ENCODE results near the gene MSI2.

The MSI2 gene

DNA sequence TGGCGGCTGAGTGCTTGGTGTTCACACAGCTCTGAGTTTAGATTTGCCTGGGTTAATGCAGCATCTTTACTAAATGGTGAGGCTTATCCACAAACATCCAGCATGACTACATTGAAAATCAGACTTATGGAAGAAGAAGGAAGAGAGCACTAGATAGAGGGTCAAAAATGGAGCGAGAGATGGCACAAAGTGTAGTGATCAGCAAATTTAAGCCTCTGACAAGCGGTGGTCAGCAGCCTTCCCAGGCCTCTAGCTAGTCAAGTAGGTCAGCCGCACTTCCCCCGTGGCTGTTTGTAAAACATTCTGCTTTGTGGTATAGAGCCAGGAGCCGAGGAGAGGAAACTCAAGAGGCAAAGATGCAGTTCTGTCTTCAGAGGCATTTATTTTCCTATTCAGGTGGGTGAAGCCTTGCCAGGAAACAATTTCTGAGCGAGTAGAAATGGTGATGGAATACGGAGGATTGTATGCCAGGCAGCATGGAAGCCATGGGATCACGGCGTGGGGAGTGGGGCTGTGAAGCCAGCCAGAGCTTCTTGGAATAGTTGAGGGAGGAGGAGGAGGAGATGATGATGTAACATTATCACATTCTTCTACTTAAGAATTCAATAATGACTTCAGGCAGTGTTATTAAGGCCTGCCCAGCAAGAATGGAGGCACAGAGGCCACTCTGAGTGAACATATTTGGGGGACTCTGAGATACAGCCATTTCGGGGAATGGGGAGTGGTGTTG, 118.9 kb downstream of the MSI2 start:
- no peak for DNase-seq

DNA sequence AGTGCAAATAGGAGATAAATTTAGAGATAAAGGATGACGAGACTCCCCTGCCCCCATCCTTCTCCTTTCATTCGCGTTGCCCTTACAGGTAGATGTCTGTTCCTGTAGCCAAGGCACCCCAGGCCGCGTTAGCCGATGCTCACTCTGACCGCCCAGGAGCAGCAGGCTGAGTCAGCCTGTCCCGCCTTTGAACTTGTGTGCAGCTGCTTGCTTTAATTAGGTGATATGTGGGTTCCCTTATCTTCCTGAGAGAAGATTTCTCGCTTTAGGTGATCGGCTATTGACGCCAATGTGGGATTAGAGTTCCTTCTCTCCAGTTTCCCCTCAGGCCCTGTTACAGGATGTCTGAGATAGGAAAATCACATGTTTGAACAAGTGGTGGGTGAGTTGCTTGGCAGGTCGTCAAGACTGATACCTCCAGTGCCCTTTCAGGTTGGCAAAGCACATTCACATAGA, 119.5 kb downstream of the MSI2 start:
- DNase-seq: no peak

DNA sequence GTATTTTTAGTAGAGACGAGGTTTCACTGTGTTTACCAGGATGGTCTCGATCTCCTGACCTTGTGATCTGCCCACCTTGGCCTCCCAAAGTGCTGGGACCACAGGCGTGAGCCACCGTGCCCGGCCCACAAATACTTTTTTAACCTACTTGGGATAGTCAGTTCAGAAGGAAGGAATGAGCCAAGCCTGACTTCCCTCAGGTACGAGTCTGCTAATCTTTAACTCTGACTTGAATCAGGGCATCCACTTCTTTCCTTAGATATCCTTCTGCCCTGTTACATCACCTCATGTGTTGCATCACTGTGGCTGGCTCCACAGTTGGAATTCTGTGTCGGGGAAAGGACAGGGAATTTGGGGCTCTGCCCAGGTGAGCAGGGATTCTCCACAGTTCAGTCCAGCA, 120.8 kb downstream of the MSI2 start:
- DNase-seq: no peak

DNA sequence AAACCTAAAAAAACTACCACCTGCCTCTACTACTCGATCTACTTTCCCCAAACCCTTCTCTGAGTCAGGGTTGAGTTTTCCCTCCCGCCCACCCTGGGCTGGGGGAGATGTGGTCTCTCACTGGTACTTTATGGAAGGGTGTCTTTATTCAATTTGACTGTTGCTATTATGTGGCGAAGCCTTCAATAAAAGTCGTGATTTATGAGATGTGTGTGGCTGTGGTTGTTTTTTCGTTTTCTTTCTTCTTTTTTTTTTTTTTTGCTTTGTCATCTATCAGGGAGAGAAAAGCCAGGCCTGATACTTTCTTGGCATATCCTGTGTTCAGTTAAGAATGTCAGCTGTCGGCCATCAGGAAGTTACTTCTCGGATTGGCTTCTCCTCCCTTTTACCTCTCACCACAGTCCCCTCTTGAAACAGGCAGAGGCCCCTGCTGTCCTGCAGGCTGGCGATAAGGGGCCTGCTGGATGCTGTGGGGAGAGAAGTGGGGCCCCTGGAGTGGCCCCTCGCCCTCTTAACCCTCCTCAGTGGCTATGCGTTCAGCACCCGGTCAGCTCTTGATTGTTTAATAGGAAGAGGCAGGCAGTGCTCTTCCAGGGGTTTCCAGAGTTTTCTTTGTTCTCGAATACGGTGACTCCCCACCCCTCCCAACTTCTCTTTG, 123.0 kb downstream of the MSI2 start:
- DNase-seq: no peak

DNA sequence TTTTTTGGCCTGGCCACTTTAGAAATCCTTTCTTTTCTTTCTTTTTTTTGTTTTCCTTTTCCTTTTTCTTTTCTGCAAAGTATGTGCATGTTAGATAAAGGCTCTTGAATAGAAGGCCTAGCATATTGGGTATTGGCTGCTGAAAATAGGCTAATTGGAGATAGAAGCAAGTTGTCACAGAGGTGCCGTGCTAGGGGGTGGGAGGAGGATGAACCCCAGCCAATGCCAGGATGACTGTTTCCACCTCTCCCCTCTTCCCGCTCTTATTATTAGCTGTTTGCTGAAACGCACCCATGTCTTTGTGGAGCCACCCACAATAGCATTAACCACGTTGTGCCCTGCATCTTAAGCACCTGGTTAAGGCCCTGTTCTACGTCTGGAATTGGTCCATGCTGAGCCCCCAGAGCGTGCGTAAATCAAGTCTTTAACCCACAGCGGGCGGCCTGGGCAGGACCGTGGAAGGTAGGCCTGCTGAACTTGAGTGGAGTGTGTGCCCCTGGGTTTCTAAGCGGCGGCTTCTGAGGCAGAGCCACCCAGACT, 123.6 kb downstream of the MSI2 start:
- DNase-seq: no peak

DNA sequence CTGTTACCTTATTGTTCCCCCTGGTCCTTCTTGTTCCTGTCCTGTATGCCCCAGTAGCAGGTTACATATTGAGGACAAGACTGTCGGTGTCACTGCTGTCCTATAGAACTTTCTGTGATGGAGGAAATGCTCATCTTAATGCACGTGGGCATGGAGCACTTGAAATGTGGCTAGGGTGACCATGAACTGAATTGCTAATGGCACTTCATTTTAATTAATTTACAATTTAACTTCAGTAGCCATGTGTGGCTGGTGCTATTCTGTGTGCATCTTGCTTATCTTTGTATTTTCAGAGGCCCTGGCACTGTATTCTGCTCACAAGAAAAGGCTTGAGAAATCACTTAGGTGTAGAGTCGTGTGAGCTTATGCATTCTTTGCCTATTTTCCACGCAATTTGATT, 125.2 kb downstream of the MSI2 start:
- DNase-seq: no peak

DNA sequence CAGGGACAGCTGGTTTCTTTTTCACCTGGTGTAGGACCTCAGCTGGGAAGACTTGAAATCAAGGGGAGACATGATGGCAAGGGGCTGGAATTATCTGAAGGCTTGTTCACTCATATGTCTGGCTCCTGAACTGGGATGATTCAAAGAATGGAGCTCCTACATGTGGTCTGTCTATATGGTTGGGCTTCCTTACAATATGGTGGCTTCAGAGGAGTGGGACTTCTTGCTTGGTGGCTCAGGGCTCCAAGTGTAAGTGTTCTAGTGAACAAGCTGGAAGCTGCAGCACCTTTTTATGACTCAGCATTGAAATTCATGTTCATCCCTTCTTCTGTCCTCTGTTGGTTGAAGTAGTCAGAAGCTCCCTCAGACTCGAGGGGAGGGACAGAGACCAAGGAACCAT, 127.9 kb downstream of the MSI2 start:
- DNase-seq: no peak

DNA sequence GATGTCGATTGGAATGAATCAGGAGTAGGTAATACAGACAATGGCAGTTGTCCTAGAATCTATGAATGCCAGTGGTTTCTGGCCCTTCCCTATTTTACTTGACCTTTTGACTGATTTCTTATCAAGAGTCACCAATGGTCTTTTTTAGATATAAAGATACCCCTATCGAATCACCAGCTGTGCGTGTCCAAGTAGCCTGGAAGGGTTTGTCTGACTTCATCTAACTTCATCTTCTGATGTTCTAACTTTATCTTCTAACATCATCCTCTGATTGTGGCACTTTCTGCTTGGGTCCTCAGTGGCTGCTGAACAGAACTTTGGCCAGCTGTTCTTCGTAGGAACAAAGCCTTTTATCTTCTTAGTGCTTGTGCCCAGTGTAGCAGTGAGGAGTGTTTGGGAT, 129.7 kb downstream of the MSI2 start:
- no peak for DNase-seq

DNA sequence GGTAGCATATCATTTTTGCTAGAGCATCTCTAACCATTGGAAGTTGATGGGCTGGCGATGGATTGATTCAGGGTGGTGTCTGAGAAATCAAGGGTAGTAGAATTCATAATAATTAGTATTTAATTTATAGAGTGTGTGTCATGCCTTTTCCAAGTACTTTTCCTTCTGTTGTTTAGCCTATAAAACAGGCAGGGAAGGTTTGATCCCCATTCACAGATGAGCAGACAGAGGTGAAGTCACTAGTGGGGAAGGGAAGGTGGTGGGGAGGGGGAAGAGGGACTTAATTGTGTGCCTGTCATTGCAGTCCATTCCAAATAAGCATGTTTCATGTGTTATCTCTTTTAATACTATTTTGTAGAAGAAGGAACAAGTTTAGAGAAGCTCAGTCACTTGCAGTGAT, 131.3 kb downstream of the MSI2 start:
- no peak for DNase-seq

DNA sequence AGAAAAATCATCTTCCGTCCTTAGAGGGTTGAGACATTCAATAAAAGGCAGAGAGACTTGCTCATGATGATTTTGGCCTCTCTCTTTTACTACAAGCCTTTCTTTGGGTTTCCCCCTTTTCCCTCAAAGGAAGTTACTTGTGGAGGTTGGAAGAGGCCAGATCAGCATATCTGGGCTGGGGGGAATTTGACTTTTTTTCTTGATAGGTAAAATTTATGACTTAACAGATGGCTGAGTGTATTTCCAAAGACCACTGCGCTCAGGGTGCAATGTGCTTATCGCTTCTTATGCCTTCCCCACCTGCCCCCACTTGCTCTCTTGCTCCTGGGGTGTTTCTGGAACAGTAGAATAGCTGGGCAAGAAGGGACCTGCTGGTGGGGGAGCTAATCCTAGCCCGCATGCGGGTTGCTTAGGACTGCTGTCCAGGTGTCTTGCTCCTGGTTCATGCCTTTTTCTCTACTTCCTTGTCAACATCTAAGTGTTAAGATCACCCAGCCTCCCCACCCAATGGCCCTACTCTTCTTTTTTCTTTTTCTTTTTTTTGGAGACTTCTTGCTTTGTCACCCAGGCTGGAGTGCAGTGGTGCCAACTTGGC, 131.9 kb downstream of the MSI2 start:
- DNase-seq: no peak

DNA sequence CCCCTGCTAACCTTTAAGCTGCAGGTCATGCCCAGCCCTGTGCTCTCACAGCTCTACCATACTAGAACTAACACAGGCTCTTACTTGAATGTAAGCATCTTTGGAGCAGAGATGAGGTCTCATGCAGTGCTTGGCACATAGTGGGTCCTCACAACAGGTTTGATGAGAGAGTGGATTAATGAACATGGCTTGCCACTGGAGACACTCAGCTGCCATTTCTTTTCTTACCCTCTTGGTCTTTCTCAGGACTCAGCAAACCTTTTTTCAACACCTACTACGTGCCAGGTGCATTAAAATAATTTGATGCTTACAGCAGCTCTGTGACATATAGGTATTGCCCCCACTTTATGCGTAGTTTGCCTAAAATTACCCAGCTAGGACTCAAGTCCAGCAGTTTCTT, 133.2 kb downstream of the MSI2 start:
- no peak for DNase-seq

DNA sequence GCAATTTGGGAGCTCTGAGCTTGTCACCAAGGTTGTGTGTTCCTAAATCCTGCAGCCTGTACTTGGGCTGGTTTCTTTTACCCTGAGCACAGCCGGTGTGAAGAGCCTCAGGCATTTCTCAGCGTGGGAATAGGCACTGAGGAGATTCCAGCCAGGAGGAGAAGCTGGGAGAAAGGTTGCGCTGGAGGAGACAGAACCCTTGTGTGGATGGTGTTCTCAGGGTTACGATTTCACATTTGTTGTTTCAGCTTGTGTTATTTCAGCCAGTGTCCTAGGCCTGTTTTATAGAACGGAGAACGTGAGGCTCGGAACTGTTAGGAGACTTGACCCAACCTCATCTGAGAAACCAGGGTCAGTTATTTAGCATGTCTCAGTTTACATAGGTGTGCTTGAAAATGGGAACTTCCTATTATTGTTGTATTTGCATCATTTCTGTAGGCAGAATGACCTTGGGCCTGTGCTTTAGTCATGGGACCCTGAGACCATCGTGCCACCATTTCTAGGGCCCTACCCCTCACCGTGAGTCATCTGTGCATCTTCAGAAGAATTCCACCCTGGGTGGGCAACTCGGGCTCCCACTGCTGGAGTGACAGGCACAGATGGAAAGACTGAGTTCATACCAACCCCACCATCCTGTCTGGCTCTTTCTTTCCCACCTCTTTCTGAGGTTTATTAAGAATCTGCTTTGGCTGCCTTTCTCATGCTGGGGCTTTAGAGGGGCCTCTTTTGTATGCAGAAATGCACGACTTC, 134.9 kb downstream of the MSI2 start:
- no peak for DNase-seq

DNA sequence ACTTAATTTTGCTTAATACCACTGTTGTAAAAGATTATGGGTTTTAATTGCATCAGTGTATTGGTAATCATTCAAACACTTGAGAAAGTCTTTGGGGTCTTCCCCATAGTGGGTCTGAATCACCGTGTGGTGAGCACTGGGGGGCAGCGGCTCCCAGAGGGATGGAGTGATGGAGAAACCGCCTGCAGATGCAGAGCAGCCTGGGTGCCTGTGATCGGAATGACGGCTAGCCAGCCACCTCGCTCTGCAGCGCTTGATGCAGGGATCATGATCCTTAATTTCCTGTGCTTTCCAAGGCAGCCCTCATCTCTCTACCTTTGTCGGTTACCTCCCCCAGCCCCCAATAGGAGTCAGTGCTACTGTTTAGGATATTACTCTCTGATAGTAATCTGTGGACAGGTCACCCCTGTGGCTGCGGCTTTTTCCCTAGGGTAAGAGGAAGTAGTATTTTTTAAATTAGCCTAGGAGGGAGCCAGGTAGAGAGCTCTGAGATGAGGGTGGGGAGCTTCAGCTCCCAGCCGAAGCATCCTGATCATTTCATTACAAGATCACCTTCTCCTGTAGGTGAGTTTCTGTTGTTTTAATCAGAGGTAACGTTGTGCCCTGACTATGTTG, 135.6 kb downstream of the MSI2 start:
- DNase-seq: no peak

DNA sequence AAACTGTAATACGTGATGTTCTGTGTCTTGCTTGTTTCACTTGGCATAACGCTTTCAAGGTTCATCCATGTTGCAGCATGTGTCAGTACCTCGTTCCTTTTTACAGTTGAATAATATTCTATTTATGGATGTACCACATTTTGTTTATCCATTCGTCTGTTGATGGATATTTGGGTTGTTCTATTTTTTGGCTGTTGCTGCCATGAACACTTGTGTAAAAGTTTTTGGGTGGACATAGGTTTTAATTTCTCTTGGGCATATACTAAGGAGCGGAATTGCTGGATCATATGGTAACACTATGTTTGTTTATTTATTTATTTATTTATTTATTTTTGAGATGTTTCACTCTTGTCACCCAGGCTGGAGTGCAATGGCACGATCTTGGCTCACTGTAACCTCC, 137.0 kb downstream of the MSI2 start:
- no peak for DNase-seq

DNA sequence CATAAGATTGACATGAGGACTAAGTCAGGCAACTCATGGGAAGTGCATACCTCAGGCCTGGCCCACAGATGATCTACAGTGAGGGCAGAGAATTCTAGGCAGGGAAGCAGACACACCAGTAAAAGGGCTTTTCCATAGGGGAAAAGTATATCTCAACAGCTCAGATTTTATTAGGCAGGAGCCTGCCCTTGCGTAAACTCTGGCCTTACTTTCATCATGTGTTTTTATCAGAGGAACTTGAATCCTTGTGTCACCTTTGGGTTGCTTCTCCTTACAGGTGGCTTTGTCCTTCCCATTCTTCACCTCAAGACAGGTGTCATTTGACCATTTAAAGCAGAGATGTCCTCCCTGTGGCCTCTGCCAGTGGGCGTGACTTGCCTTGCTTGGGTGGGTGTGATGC, 138.1 kb downstream of the MSI2 start:
- no peak for DNase-seq

DNA sequence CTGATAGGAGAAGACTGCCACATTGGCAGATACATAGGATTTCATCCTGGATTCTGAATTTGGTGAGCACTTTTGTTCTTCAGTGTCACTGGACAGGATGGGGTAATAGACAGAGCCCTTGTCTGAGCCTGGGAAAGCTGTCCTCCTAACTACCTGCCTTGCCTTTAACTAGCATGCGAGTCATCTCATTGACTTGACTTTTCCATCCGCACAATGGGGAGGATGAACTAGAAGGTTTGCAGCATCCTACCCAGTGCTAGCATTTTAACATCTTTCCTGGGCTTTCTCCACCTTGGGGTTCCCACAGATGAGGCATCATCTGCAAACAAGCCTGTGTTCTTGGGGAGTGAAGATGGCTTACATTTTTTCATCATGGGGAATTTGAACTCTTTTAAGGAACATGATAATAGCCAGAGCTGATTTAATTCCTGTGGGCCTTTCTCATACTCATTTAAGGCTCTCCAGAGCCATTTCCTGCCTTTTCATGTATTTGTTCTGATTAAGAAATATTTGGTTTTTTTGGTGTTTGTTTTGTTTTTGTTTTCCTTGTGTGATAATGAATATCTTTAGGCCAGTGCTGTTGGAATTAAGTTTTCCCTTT, 139.5 kb downstream of the MSI2 start:
- DNase-seq: no peak

DNA sequence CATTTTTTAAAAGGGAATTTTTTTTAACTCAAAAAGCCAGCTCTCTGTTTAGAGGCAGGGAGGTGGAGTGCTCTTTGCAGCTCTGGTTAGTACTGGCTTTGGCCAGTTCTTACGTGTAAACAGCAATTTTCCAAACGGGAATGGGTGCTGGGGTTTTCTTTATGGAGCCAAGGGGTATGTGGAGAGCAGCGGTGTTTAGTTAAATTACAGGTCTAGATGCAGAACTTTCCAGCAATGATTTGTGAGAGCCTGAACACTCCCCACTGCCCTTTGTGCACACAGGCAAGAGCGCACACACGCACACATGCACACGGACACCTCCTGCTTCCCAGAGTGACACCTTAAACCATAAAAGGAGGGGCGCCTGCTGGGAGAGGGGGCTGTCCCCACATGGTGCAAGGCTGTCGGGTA, 140.2 kb downstream of the MSI2 start:
- DNase-seq: no peak

DNA sequence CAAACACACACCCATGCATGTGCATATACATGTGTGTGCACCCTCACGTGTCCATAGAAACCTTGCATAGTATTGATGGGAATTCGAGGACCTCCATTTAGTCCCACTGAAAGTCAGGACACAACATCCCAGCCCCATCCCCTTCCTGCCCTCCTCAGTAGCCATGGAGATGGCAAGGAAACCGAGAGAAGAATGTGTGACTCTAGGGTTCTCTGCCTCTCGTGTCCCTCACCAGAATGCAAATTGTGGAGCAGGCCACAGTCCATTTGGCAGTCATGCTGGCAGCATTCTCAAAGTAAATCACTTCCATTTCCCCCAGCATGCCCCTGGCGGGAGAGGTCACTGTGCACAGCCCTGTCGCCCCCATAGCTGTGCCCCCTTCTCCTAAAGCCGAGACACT, 141.1 kb downstream of the MSI2 start:
- no peak for DNase-seq

DNA sequence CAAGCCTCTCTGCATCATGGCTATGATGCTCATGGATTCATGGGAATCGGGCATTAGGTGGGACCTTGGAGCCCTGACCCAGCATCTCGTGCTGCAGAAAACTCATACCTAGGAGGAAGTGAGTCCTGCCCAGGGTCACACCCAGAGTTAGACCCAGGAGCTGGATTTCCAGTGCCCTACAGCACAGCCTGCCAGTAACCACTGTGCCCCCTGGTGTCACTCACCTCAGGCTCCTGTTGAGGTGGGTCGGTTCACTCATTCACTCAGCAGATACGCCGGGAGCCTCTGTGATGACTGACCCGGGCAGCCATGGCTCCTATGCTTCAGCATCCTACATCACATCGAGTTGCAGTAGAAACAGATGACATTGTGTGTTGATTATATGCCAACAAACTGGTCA, 143.4 kb downstream of the MSI2 start:
- no peak for DNase-seq

DNA sequence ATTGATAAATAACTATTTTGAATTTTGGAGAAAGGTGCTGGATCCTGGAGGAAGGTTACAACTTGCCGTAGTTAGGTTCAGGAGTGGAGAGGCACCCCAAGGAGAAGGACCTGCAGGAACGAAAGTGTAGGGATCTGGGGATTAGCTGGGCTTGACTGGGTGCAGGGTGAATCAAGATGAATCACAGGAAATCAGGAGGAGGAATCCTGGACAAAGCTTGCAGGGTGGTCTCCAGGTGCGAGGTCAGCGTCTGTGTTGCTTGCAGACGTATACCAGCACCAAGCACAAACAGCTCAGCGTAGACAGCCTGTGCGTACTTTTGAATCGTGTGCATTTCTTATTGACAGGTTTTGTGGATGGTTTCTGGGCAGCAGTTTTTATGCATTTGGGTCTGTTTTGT, 144.3 kb downstream of the MSI2 start:
- no peak for DNase-seq

DNA sequence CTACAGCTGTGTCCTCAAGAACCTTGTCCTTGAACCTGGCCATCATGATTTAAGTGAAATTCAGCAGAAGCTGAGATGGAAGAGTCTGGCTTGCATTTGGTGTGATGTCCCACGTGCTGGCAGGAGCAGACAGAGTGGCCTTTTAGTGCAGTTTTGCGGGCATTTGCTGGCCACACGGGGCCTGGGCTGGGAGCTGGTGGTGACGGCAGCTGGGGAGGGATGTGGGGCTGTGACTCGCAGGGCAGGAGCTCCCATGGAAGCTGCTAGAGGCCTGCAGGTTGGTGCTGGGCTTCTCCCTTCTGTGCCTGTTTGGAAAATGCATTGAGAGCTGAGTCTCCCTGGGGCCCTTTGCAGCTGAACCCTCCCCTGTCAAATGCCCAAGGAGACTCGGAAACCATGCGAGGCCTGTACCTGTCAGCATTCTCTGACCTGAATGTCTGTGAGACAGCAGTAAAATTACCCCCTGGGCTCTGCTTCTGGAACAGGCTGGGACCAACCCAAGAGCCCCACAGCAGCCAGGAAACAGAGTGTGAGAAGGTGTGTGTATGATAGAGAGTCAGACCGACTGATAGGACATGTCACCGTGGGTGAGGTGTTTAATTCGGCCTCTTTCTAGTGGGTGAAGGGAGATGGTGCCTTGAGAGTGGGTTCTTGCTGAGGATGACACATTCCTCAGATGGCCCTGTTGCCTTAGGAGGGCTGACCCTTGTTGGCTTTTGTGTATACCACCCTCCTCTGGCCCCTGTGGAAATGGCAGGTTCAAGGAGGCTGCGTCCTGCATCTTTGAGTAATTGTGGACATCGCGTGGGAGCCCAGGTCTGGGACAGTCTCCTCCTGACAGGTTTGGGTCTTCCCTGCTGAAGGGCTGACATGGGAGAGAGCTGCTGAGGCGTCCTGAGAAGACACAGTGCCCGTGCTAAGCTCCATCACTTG, 145.5 kb downstream of the MSI2 start:
- no peak for DNase-seq
